ENCODE measurements around the gene CHAC1.

CHAC1 gene

DNA sequence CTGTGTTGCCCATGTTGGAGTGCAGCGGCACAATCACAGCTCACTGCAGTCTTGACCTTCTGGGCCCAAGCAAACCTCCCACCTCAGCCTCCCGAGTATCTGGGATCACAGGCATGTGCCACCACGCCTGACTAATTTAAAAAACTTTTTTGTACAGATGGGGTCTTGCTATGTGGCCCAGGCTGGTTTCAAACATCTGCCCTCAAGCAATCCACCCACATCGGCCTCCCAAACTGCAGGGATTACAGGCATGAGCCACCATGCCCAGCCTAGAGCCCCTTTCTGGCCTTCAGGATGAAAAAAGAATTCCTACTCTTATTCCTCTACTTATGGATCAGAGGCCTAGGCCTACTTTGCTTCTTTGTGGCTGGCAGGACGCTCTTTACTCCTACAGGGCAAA is 39.6 kb downstream of the CHAC1 start:
- Histone ChIP-seq H3K9me3 (ENCODE audit: control insufficient read depth in 1 of 2, low read length in 2 of 2) (no peaks in the 10 kb centered on the region), H3K4me3 (ENCODE audit: low read depth in 1 of 2, low read length in 2 of 2) (no peak overlapping the region), H3K4me1 (ENCODE audit: control insufficient read depth in 1 of 2, insufficient read depth in 2 of 2, low read length in 2 of 2) (peaks cover 6 to 9% of the 10 kb centered on the region in 2 donors), H3K27ac (ENCODE audit: low read length) (no peak overlapping the region), H3K36me3 (ENCODE audit: control insufficient read depth in 1 of 2, insufficient read depth in 2 of 2, low read length in 2 of 2) (peaks cover 30 to 31% of the 10 kb centered on the region in 2 donors), H3K27me3 (ENCODE audit: low read depth, low read length) (no peaks in the 10 kb centered on the region)

DNA sequence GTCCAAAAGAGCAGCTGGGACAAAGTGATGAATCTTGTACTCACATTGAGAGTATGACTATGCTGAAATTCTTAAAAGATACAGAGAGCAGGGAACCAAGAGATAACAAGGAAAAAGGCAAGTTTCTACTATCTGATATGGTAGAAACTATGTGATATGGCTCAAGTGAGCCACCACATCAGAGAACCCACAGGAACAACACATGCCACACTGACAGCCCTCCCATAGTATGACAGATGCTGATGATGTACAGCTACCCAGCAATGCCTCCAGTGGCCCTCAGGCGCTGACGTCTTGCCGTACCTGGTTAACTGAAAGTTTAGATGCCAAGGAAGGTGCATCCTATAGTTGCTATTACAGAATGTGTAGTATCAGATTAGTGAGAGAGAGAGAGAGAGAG is 42.4 kb downstream of the CHAC1 start:
- Histone ChIP-seq H3K9me3 (ENCODE audit: control insufficient read depth in 1 of 2, low read length in 2 of 2) (no peaks in the 10 kb centered on the region), H3K4me3 (ENCODE audit: low read depth in 1 of 2, low read length in 2 of 2) (no peak overlapping the region), H3K4me1 (ENCODE audit: control insufficient read depth in 1 of 2, insufficient read depth in 2 of 2, low read length in 2 of 2) (peaks cover 6 to 9% of the 10 kb centered on the region in 2 donors), H3K27me3 (ENCODE audit: low read depth, low read length) (no peaks in the 10 kb centered on the region), H3K27ac (ENCODE audit: low read length) (no peak overlapping the region), H3K36me3 (ENCODE audit: control insufficient read depth in 1 of 2, insufficient read depth in 2 of 2, low read length in 2 of 2) (peaks cover 35% of the 10 kb centered on the region in 2 donors)

DNA sequence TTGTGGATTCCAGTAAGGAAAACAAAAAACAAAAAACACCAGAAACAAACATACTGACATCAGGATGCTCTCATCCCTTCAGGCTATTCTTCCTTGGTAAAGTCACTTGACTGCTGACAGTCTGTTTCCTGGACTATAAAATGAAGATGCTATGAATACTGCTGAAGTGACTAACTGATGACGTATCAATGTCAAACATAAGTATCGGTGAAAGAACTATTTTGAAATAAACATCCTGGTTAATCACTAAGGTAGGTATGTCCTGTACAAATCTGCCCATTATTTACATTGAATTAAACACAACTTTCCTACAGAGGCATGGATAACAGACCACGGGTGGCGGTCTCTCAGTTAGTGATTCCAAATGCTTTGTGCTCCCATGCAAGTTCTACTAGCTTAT is 45.9 kb downstream of the CHAC1 start:
- Histone ChIP-seq H3K4me1 (ENCODE audit: control insufficient read depth in 1 of 2, insufficient read depth in 2 of 2, low read length in 2 of 2) (peaks cover 0 to 4% of the 10 kb centered on the region in 2 donors), H3K36me3 (ENCODE audit: control insufficient read depth in 1 of 2, insufficient read depth in 2 of 2, low read length in 2 of 2) (peaks cover 34 to 47% of the 10 kb centered on the region in 2 donors), H3K27me3 (ENCODE audit: low read depth, low read length) (no peaks in the 10 kb centered on the region), H3K9me3 (ENCODE audit: control insufficient read depth in 1 of 2, low read length in 2 of 2) (no peaks in the 10 kb centered on the region), H3K27ac (ENCODE audit: low read length) (no peak overlapping the region), H3K4me3 (ENCODE audit: low read depth in 1 of 2, low read length in 2 of 2) (no peak overlapping the region)

GRCh38 chr15:41001524-41002214 is 48.4 kb downstream of the CHAC1 start:
- H3K4me3 ChIP-seq (ENCODE audit: low read depth in 1 of 2, low read length in 2 of 2), result no peak overlapping the region
- H3K9me3 ChIP-seq (ENCODE audit: control insufficient read depth in 1 of 2, low read length in 2 of 2), result no peaks in the 10 kb centered on the region
- no peak overlapping the region for H3K27ac ChIP-seq (ENCODE audit: low read length)
- peaks cover 0 to 4% of the 10 kb centered on the region in 2 donors for H3K4me1 ChIP-seq (ENCODE audit: control insufficient read depth in 1 of 2, insufficient read depth in 2 of 2, low read length in 2 of 2)
- peaks cover 31 to 38% of the 10 kb centered on the region in 2 donors for H3K36me3 ChIP-seq (ENCODE audit: control insufficient read depth in 1 of 2, insufficient read depth in 2 of 2, low read length in 2 of 2)
- H3K27me3 ChIP-seq (ENCODE audit: low read depth, low read length), result no peaks in the 10 kb centered on the region

DNA sequence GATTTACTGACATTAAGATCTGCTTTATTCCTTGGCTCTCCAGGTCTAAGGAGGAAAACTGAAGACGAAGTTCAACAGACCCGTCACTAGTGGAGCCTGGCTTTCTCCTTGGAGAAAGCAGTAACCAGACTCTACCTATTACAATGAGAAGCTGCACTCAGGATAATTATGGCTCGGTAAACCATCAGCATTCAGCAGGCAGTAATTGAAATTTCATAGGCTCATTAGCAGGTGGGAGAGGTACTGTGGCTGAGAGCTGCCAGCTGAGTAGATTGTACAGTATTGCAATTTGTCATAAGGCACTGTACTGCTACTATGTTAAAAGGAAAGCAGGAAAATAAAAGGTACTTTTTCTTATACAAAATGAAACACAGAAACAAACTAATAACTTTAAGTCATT is 51.2 kb downstream of the CHAC1 start:
- Histone ChIP-seq H3K9me3 (ENCODE audit: control insufficient read depth in 1 of 2, low read length in 2 of 2) (no peaks in the 10 kb centered on the region), H3K27me3 (ENCODE audit: low read depth, low read length) (no peaks in the 10 kb centered on the region), H3K36me3 (ENCODE audit: control insufficient read depth in 1 of 2, insufficient read depth in 2 of 2, low read length in 2 of 2) (peaks cover 18 to 31% of the 10 kb centered on the region in 2 donors), H3K4me3 (ENCODE audit: low read depth in 1 of 2, low read length in 2 of 2) (no peak overlapping the region), H3K4me1 (ENCODE audit: control insufficient read depth in 1 of 2, insufficient read depth in 2 of 2, low read length in 2 of 2) (peaks cover 0 to 4% of the 10 kb centered on the region in 2 donors), H3K27ac (ENCODE audit: low read length) (no peak overlapping the region)

Data from muscle layer of duodenum (tissue), 2 donors.